ENCODE data around the gene TRAF3IP3.
"Not testable (repeated sequence)": the region's sequence is repeated elsewhere in the genome, so short reads cannot be mapped to it uniquely, and the experiment has no call there.

TRAF3IP3 gene

DNA sequence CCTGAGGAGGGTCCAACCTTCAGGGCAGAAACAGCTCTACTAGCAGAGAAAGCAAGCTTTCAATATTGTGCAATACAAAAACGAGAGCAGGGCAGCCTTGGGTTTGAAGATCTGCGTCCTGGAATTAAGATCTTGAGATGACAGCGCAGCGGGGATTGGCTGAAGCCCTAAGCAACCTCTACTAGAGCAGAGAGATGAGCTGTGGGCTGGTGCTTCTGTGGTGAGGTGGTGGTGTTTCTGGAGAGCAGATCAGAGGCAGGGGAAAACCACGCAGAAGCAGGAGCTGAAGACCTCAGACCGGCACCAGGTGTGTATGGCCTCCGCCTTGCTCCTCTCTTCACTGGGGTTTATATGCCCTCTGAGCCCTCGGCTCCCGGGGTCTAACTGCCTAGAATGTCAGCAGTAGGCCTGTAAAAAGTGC, 12.5 kb downstream of the TRAF3IP3 start:
- DNase-seq (ENCODE audit: low read depth) = no peak

GRCh38 chr1:209769171-209769904, 13.5 kb downstream of the TRAF3IP3 start:
- DNase-seq (ENCODE audit: low read depth) = peak; percentile 71

DNA sequence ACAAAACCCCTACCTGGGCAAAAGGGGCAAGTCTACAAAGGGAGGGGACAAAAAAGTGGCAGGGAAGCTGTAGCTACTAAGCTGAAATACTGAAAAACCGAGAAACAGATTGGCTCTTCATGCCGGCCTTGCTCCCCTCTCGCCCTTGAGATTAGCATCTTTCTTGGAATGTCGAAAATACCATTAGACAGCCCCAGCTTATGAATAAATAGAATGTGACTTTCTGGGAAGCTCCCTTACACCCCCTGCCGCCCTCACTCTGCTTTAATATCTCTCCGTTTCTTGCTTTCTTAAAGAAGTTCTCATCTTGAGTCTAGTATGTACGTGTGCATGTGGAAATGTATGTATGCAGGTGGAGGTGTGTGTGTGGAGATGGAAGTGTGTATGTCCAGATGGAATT, 14.1 kb downstream of the TRAF3IP3 start:
- DNase-seq (ENCODE audit: low read depth) = no peak

- DNase-seq (ENCODE audit: low read depth) = no peak
Observed at GRCh38 chr1:209770636-209771415, 15.0 kb downstream of the TRAF3IP3 start.

DNA sequence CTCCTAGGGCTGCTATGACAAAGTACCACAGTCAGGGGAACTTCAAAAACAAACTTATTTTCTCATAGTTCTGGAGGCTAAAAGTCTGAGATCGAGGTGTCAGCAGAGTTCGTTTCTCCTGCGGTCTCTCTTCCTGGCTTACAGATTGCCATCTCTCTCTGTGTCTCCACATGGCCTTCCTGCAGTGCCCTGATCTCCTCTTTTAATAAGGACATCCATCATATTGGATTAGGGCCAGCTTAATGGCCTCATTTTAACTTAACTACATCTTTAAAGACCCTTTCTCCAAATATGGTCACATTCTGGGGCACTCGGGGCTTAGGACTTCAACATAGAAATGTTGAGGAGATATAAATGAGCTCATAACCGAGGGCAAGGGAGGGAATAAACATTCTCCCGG, 16.3 kb downstream of the TRAF3IP3 start:
- no peak for DNase-seq (ENCODE audit: low read depth)

DNA sequence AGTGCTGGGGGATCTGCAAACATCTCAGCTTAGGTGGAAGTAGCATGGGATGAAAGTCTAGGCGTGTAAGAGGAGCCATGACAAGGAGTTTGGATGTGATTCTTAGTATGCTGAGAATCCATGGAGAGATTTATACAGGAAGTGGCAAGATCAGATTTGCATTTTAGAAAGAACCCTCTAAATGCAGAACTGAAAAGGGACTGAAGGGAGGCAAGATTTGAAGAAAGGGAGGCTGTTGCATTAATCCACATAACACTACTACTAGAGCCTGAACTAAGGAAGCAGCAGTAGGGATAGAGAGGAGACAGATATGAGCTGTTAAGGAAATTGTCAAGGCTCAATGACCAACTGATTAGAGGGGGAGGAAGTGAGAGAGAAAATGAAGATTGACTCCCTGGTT, 18.7 kb downstream of the TRAF3IP3 start:
- no peak for DNase-seq (ENCODE audit: low read depth)

DNA sequence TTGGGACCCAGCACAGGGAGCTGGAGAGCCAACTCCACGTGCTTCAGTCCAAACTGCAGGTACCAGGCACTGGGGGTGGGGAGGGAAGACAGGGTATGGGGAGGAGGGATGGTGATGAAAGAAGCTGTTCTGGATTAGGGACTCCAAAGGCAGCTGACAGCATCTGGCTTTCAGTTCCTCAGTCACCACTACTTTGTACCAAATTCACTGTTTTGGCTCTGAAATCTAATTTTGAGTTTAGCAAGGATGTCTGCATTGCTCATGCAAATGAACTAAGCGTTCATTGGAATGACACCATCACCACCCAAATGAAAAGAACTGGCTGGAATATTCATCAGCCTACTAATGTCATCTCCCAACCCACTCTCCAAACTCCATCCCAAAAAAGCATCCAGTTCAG, 19.8 kb downstream of the TRAF3IP3 start:
- DNase-seq (ENCODE audit: low read depth) = no peak

- no peak for DNase-seq (ENCODE audit: low read depth)
Observed at GRCh38 chr1:209777587-209777986, 21.7 kb downstream of the TRAF3IP3 start.

GRCh38 chr1:209778102-209778501, 22.2 kb downstream of the TRAF3IP3 start:
- no peak for DNase-seq (ENCODE audit: low read depth)

DNA sequence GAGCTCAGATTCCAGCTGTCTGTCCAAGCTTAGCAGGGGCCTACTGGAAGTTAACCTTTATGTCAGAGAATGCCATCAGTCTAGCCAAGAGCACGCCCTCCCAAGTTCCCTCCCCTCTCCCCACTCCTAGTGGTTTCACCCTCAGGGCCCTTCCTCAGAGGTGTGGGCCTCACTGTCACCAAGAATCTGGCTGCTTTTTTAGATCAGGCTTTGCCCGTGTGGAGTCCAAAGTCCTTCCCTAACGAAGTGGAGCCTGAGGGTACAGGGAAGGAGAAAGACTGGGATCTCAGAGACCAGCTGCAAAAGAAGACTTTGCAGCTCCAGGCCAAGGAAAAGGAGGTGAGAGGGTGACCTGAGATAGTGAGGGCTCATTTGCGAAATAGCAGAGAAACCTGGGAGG, 24.4 kb downstream of the TRAF3IP3 start:
- no peak for DNase-seq (ENCODE audit: low read depth)

DNA sequence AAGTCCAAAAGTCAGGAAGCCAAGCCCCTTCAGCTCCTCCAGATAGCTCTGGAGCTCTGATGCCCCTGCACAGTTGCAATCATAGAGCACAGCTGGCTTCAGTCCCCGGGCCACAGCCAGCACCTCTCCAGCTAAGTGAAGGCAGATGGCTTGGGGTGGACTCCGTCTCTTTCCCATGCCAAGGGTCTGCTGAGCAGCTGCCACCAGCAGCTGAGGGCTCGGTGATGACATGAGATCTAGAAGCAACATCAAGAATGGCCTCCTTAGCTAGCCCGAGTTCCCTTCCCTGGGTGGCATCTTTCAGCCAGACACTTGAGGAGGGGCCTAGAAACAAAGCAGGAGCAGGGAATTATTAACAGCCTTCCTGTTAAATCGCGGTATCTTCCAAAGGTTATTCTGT, 27.5 kb downstream of the TRAF3IP3 start:
- no peak for DNase-seq (ENCODE audit: low read depth)

- DNase-seq (ENCODE audit: low read depth) = peak; percentile 71
Observed at GRCh38 chr1:209784265-209785169, 28.7 kb downstream of the TRAF3IP3 start, which contains the start of gene C1orf74. TSS of gene C1orf74 (minus strand) at chr1:209784559. CDS start at chr1:209783634, 925 bp downstream.

DNA sequence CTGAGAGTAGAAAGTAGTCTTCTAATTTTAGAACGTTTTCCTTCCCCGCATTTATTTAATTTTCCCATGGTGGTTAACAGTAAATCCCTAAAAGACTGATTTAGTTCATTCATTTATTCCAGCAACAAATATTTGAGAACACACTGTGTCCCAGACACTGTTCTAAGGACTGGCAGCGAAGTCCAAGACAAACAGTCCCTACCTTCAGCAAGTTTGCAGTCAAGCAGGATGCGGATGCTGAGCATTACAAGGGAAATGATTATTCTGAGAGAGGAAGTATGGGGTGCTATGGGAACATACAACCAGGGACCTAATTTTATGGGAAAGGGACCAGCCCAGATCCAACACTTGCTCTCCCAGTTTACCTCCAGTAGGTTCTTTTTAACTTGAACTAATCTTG, 29.7 kb downstream of the TRAF3IP3 start:
- DNase-seq (ENCODE audit: low read depth) = no peak

GRCh38 chr1:209786146-209786545, 30.3 kb downstream of the TRAF3IP3 start:
- DNase-seq (ENCODE audit: low read depth) = no peak

DNA sequence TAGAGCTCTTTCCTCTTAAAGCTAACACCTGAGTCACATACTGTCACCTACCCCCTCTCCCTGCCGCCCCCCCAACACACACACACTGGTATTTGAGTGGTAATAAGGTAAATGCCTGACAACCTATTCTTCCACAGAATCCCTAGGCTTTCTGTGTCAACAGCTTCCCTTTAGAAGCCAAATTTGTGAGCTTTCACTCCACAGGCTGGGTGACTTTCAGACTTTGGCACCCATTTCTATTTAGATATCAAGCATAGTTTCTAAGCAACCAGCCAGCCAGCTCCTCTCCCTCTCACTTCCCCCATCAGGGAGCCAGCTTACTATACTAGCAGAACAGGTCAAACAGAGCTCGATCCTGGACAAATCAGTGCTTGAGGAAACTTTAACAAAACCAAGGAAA, 31.7 kb downstream of the TRAF3IP3 start:
- DNase-seq (ENCODE audit: low read depth) = no peak

DNA sequence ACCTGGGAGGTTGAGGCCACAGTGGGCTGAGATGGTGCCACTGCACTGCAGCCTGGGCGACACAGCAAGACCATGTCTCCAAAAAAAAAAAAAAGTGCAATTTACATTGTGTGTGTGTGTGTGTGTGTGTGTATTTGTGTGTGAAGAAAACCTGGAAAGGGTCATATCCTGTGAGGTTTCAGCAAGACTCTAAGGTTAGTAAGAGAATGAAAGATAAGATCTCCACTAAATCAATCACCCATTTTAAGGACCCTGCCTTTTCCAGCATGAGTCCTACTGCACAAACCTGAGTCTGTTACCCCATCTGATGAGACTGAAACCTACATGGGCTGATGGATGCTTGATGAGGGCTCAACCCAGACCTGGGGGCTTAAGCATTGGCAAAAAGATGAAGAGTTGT, 33.4 kb downstream of the TRAF3IP3 start:
- no peak for DNase-seq (ENCODE audit: low read depth)

DNA sequence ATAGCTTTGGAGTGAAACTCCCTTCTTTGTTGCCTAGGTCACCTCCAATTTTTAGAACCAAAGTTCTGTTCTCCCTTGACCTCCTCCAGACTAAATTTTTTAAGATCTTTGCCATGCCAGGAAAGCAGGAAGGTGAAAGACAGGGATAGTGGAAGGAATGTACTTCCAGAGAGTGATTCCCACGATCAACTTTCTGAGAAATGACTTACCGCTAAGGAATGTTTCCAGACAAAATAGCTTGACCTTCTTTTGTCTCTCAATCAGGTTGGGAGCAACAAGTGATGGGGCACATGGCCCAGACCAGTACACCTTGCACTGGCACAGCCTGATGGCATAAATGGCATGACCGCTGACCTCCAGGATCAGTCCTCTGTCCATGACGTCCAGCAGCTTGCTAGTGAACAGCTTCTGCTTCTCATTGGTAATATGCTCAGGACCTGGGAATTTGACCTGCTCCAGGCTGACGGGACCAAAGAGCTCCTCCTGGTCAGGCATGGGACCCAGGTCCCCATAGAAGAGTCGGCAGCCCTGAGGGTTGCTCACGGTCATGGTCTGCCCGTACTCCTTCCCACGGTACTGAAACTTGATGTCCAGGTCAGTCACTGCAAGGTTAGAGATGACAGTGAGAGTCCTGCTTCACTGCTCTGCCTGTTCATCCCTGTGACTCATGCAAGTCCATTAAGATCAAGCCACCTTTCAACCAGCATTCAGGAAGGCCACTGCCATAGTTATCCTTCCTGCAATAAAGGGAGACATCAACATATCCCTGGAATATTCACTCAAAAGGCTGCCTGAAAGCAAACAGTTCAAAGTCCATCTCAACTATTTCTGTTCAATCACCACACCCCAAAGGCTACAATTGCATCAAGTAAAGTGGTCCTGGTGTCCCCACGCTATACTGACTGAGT, 34.7 kb downstream of the TRAF3IP3 start:
- no peak for DNase-seq (ENCODE audit: low read depth)

DNA sequence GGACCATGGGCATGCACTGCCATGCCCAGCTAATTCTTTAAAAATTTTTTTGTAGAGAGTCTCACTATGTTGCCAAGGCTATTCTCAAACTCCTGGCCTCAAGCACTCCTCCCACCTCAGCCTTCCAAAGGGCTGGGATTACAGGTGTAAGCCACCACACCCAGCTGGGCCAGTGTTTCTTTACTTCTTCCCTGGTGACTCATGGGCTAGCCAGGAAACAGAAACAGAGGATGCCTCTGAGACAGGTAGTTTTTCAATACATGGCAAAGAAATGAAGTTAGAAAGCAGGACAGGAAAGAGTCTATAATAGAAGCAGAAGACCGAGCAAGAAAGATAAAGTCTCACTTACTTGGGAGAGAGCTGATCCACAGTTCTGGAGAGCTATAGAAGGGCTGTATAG, 36.1 kb downstream of the TRAF3IP3 start:
- DNase-seq (ENCODE audit: low read depth) = no peak

DNA sequence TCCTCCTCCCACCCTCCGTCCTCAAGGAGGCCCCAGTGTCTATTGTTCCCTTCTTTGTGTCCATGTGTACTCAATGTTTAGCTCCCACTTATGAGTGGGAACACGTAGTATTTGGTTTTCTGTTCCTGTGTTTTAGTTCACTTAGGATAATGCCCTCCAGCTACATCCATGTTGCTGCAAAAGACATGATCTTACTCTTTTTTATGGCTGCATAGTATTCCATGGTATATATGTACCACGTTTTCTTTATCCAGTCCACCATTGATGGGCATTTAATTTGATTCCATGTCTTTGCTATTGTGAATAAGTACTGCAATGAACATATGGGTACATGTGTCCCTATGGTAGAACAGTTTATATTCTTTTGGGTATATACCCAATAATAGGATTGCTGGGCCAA, 37.9 kb downstream of the TRAF3IP3 start:
- not testable (repeated sequence) for DNase-seq (ENCODE audit: low read depth)

GRCh38 chr1:209797978-209798639, 42.3 kb downstream of the TRAF3IP3 start:
- no peak for DNase-seq (ENCODE audit: low read depth)

Measured in GM04503 (cell line).